IPS DF 4.7 (cell line): ENCODE results near the gene A2M.

ENCODE experiments used
- DNase-seq: peaks from one replicate; pipeline ENCODE4 v3.0.0-alpha.2; 2013; ENCODE audit warnings: low spot score; ENCODE audit errors: extremely low read depth

A2M gene

DNA sequence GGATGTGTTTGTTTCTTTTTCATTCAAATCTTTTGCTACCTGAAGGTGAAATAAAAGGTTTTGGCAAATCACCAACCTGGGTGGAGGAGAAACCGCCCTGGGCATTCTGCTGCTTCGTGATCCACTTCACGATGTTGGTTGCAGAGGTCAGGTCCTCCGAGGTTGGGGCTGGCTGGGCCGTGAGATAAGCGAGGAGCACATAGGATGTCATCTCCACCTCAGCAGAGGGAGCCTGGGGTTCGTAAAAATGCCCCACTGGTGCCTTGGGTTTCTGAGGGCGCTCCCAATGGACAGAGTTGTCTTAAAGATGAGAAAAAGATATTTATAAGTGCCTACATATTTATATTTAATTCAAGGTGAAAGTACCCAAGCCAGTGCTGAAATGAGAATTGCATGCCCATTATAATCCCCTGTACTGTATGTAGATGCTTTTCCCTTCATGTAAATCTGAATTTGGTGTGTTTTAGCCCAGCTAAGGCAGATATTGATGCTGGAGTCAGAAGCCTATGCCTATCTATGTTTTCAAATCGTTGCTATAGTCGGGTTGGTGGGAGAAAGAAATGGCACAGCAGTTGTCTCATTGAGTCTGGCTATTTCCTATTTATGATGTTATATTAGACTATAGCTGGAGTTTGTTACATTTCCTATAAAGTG is 41.1 kb downstream of the A2M start:
- no peak for DNase-seq

DNA sequence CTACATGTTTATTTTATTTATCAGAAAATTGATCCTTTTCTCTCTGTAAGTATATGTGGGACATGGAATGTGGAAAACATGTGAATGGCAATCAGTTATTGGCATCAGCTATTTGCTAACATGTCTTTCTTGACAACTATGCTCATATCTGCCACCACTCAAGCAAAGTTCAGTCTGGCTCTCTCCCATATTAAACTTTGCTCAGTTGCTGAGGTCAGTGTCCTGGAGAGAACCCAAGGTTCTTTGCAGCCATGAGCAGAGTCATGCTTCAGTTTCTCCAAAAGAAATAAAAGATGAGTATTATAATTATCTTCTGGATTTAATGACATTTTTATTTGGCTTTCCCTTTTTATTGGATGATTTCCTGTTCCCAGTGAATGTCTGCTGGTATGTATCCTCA is 42.6 kb downstream of the A2M start:
- DNase-seq = no peak

DNA sequence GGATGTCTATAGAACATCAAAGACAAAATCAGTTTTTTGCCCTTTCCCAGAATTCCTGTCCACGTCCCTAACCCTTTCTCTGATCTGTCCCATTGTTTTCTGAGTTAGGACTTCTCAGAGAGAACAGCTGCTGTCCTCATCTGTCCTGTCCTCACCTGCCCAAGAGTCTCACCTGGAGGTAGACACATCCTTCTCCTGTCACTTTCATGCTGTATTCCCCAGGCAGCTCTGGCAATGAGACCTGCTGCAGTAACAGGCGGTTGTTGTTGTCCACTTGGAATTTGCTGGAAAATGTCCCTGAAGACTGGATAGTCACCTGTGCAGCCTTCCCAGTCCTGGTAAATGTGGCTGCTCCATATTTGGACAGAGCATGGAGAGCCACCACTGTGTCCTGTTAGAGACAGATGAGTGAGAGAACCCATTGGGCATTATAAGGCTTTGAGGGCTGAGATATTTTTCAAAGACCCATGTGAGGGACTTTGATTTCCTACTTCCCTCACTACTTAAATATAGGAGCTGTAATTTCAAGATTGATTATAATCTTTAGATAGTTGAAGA is 43.2 kb downstream of the A2M start:
- no peak for DNase-seq

DNA sequence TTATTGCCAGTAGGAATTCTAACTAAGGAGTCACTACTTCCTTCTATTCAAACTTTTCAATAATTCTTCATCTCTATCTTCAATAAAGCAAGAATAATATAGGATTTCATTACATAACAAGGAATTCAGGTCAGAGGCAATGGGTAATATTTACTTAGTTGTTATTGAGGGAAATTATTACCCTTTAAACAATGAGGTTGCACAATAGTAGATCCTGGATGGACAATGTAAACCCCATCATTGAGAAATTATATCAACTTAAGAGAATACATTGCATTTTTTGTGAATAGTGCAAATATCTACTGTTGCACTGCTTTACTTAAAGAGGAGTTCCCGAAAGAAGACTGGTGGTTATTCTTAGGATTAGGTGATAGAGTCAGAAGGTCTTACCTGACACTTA is 43.8 kb downstream of the A2M start:
- no peak for DNase-seq

DNA sequence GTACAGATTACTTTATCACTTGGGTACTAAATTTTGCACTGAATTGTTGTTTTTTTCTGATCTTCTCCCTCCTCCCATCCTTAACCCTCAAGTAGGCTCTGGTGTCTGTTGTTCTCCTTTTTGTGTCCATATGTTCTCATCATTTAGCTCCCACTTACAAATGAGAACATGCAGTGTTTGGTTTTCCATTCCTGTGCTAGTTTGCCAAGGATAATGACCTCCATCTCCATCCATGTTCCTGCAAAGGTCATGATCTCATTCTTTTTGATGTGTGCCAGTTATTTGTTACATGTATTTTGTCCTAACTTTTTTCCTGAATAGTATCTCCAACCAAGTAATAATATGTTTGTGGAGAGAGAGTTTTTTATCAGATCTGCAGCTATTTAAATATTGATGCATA is 44.2 kb downstream of the A2M start:
- DNase-seq = no peak

DNA sequence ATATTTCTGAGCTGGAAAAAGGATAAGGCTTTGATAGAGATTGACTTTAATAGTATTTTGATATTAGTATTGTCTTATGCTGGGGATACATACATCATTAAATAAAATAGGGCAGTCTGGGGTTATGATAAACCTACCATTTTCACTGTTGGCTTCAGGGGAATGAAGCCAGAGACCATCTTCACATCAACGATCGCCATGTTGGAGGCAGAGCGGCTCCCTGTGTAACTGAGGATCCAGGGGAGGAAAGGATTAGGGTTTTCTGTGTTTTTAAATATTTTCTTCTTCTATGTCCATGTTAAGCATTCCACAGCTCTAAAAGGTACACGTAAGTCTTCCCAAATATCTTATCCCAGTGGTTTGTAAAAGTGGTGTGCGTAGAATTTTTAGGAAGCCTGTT is 45.4 kb downstream of the A2M start:
- no peak for DNase-seq

DNA sequence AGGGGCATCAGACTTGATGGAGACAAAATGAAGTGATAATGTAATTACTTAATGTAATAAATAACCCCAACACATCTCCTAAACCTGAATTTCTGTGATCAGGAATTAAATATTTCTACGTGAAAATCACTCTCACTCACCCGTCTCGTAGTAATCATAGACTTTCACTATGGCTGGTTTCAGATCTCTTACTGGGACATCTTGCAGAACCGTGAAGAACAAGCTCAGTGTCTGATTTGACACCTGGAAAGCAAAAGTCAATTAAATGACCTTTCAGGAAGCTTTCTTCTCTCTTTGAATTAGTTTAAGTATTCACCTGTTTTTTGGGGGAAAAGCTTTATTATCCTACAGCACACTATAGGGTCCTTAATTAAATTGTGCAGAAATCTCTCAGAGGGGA is 47.1 kb downstream of the A2M start:
- DNase-seq = no peak

DNA sequence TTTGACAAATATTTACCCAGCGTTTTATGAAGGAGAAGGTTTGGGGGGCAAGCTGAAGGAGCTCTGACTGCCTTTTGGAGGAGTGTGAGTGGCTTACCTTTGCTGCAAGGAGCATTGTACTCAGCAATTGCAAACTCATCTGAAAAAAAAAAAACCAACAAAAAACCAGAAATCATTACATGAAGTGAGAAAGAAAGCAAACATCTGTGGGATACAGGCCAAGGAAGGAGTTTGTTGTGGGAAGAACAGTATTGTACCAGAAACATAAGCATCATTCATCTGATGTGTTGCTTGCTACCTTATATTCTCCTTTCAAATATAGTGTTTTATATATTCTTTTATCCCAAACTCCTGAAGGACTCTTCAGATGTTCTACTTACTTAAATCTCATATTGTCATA is 47.6 kb downstream of the A2M start:
- DNase-seq = no peak

DNA sequence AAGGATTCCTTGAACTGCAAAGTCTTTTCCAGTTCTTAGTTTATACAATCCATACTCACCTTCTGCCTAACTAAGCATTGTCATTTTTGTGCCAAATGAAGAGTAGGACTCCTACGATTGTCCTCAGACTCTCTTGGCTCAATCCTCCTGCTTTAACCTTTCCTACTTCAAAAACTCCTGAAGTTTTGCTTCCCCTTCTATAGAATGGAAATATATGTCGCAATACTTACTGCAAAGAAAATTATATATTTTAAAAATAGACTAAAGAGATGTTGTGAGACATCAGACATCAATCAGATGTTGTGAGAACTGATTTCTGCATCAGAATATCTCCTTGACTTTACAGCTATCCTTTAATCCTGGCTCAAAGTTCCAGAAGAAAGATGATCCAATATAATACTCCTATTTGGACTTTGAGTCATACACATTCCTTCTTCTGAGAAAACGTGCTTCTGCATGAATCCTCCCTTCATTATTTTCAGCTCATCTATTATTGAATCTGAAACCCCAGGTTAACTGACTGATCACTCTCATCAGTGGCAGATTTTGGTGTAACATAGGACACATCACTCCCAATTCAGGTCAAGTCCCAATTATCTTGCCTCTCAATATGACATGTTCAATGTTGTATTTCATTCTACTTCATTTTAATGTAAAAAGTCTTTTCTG is 48.8 kb downstream of the A2M start:
- DNase-seq = no peak

DNA sequence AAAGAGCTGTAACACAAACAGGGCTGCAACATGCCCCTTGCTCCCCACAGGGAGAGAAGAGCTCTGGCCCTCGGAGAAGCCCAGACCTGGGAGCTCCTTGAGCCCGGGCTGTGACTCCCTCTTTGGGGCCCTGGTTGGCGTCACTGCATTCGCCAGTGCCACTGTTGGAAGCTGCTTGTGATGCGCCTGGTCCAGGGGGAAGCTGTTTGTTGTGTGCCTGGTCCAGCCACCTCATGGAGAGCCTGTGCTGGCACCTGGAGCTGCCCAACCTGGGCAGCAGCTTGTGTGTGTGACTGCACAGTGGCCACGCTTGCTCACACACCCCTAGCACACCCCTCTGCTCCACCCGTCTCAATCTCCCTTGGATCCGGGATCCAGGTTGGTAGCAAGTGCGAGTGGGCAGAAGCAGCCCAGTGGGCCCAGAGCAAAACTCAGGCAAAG is 49.5 kb downstream of the A2M start:
- DNase-seq = no peak

DNA sequence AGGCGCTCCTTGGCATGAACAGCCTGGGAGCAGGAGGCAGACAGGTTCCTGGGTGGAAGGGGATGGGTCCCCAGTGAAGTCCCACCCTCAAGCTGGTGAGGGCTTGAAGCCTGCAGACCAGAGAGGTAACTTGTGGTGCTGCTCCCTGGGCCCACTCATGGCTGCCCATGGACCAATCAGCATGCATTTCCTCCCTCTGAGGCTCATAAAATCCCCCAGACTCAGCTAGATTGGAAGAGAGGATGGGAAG is 50.2 kb downstream of the A2M start:
- no peak for DNase-seq

DNA sequence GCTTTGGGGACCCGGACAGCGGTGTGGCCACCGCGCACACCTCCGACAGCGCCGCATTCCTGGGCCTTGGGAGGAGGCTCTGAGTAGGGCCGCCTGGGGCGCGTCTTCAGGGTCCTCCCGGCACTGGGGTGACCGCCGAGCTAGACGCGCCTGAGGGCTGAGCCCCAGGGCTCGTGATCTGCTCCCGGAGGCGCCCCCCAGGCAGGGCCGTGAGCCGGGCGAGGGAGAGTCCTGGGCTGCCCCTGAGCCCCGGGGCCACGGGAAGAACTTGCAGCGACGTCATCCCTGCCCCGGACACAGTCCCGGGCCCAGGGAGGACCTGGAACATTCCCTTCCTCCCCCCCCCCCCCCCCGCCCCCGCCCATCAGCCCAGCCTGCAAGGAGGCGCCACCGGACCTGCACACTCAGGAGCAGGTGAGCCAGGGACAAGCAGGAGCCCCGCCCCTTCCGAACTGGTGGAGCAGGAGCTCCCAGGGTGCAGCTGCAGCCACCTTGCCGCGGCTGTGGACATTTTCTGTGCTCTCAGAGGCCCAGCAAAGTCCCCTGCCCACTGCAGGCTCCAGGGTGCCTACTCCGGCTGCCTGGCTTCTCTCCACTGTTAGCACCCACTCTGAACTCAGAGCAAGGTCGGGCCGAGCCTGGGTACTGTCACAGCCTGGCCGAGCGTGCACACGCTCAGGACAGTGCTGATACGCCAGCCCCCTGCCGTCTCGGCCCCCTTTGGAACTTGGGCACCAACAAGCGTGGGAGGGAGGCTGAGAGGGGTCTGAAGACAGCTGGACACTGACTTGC is 50.7 kb downstream of the A2M start:
- DNase-seq = no peak

DNA sequence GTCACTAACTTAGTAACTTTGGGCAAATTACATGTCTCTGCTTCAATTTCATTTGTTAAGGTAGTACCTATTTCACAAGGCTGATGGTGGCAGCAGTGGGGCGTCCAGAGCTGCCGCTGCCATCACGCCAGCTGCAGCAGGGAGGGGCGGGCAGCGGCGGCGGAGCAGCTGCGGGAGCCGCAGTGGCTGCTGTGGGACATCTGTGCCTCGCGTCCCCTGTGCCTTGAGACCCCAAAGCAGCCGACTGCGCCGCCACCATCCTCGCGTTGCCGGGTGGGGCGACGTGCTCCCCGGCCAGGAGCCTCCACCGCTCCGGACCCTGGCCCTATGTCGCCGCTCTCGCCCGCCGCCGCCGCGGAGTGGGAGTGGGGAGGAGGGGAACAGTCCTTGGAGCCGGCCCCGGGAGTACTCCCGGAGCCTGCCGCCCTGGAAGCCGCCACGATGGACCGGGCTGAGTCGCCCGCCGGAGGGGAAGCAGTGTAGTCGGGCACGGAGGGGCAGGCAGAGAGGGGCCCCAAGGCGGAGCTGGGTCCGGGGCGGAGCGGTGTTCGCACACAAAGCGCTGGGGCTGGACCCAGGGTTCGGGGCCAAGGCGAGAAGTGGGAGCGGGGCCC is 51.4 kb downstream of the A2M start:
- no peak for DNase-seq

DNA sequence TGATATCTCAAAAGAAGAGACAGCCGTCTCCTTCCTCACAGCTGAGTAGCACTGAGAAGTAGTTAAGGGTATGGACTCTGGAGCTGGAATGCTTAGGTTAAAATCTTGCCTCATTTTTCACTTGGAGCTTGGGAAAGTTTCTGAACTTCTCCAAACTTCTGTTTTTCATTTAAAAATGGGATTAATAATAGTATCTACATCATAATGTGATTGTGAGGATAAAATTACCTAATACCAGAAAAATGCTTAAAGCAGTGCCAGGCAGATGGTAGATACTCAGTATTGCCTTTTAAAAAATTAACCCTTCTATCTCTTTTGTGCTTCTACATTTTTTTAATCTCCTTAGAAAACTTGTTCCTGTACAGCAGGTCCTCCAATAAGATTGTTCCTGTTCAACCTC is 63.1 kb downstream of the A2M start:
- no peak for DNase-seq

DNA sequence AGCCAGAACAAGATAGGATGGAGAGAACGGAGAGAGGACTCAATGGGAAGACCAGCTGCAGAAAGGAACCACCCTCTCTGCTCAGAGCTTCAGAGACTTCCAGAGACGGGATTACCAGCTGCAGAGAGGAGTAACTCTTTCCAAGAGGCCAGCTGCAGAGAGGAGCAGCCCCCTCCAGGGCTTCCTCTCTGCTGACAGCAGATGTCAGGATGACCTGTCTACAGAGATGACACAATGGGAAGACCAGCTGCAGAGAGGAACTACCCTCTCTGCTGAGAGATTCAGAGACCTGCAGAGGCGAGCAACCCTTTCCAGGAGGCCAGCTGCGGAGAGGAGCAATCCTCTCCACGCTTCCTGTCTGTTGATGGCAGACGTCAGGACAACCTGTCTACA is 64.6 kb downstream of the A2M start:
- no peak for DNase-seq

DNA sequence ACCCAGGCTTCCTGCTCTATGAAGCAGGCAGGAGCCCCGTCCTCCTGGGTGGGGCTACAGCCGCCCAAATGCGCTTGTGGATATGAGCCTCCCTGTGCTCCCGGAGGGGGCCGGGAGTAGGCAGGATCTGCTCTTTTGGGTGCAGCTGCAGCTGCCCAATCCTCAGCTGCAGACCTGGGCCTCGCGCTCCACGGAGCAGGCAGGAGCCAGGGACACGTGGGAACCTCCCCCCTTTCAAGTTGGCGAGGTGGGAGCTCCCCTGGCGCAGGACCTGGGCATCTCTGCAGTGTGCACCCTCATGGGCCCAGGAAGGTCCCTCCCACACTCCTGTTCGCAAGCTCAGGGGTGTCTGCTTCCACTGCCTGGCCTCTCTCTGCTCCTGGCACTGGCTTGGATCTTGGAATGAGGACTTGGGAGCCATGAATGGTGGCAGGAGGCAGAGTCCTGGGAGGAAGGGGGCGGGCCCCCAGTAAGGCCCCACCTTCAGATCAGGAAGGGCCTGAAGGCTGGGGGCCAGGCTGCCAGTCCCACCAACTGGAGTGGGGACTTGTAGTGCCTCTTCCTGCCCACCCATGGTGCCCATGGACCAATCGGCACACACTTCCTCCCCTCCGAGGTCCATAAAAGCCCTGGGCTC is 65.1 kb downstream of the A2M start:
- DNase-seq = no peak

DNA sequence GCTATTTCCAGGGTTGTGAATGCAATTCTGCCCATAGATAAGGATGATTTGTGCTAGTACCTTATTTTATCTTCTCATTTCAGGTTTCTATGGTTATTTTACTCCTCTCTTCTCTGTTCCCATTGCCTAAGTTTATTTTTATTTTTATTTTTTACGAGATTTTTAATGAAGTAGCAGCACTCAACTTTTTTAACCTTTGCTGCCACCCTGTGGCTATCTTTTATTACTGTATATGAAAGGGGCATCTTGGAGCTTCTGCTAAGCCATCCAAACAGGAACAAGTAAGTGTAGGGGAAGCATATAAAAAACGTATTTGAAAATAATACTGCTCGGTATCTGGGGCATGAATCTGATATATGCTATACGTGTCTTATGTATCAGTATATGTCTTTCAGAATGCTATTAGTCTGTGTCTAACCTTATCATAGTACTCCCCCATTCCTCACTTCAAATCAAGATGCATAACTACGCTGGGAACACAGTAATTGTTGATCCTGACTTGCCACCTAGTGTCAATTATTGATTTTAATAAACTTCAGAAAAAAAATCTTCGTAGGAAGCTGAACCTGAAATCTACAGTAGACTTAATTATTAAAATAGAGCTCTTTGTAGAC is 66.1 kb downstream of the A2M start:
- DNase-seq = no peak

DNA sequence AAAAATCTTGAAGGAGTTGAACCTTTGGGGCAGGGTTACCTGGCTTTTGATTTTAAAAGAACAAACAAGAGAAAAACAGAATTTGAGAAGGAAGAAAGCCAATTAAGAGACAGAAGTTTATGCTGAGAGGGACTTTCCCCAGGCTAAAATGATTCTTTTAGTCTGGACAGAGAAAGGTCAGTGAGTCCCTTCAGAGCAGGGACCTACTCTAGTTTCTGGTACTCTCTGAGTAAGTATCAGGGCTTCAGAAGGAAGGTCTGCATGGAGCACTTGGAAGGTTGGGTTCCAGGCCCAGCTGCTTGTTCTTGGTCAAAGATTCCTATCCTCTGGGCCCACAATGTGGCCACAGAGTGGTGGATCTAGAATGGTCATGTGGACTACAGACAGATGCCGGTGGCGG is 66.8 kb downstream of the A2M start:
- DNase-seq = no peak

DNA sequence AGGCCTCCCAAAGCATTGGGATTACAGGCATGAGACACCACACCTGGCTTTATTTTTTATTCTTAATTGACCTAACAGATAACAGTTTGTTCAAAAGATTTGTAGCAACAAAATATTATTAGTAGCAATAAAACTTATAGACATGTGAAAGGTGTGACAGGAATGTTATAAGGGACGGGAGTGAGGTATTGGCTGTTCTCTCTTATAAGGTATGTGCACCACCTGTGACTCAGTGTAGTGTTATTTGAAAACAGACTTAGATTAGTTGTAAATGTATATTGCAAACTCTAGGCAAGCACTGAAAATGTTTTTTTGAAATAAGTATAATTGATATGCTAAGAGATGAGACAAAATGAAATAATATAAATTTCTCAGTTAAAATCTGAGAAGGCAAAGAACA is 68.6 kb downstream of the A2M start:
- DNase-seq = no peak

DNA sequence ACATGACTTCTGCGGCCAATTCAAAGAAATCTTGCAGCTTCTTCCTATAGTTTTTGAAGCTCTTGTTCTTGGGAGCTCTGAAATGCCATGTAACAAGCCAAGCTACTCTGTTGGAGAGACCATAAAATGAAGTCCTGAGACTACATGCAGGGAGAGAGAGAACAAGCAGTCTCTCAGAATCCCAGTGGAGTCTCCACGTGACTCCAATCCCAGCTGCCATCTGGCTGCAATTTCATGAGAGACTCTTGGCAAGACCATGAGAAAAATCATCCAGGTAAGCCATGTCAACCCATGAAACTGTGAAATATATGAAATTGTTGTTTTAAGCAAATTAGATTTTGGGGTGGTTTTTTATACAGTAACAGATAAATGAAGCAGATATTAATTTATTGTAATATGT is 72.0 kb downstream of the A2M start:
- no peak for DNase-seq

DNA sequence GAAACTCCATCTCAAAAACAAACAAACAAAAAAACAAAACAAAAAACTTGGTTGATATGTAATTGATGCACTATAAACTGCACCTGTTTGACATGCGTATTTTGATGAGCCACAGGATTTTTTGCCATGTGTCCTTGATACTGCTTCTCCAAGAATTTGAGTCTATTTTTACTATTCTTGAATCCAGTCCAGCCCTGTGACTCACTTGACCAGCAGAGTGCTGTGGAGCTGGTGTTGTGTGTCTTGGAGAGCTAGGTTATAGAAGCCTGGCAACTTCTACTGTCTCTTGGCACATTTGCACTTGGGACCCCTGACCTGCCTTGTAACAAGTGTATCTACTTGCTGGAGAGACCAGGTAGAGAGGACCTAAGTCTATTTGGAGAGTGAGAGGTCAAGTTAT is 74.4 kb downstream of the A2M start:
- DNase-seq = no peak
